Thyroid gland (tissue), 4 donors: ENCODE results near the gene LUZP2. TPM values are rescaled to one million over a fixed set of nuclear protein-coding genes. Genes with fewer than 3 reads are reported as not detected.

Experiments used
- DNase-seq, 2 donors: peaks; one replicate each; pipeline ENCODE4 v3.0.0-alpha.2; 2019
- H3K27ac ChIP-seq, 3 donors: fragments of 200-600 bp; sonication (generic); 1 replicate in 2 of 3; 2 replicates in 1 of 3; pipeline ENCODE4 v1.5.1; 2016 to 2019; ENCODE audit warnings: mild to moderate bottlenecking in 1 of 3, moderate library complexity in 1 of 3
- H3K27me3 ChIP-seq: fragments of 200-600 bp; sonication (generic); one replicate; pipeline ENCODE4 v1.5.1; 2019
- H3K36me3 ChIP-seq, 2 donors: fragments of 200-600 bp; sonication (generic); one replicate each; pipeline ENCODE4 v1.5.1; 2016 to 2019
- H3K4me1 ChIP-seq, 2 donors: fragments of 200-600 bp; sonication (generic); one replicate each; pipeline ENCODE4 v1.5.1; 2017 to 2019
- H3K4me3 ChIP-seq, 3 donors: fragments of 200-600 bp; sonication (generic); replicated peaks in 1 of 3; 1 replicate in 2 of 3; 2 replicates in 1 of 3; pipeline ENCODE4 v1.5.1; 2016; ENCODE audit warnings: mild to moderate bottlenecking in 1 of 3
- H3K9me3 ChIP-seq: fragments of 200-600 bp; sonication (generic); one replicate; pipeline ENCODE4 v1.5.1; 2017
- POLR2A ChIP-seq, 2 donors: fragments of 450-650 bp; IDR thresholded peaks; one replicate each; pipeline ENCODE4 v1.6.1; 2017; ENCODE audit warnings: antibody characterized with exemption in 2 of 2, mild to moderate bottlenecking in 2 of 2, moderate library complexity in 1 of 2
- WGBS, 2 donors: methylation state at CpG; one replicate each; pipeline ENCODE4 v1.1.5; 2017; 5-methylcytosine and 5-hydroxymethylcytosine counted together
- intact Hi-C: fragments of 100-400 bp; cut with DNase I; formaldehyde crosslinking; loops from one replicate; pipeline ENCODE4 v1.15.1; 2023
- small RNA-seq: library from RNA; depleted of rRNA; stranded (forward); fragments of <200 nt; gene quantifications from one replicate; pipeline ENCODE3, GENCODE V24; 2016
- total RNA-seq, 4 donors: library from RNA; depleted of rRNA; stranded (reverse); fragments of >200 nt; gene quantifications; one replicate each; pipeline ENCODE4 v1.2.3, GENCODE V29; 2016
- TF ChIP-seq, protein P1 (sequence below), 6 experiments: fragments of 200-600 bp in 3 of 6; fragments of 450-650 bp in 3 of 6; sonication (generic) in 3 of 6; IDR thresholded peaks; one replicate each; pipeline ENCODE4 v1.5.1; 2016 to 2019; ENCODE audit warnings: antibody characterized with exemption in 6 of 6, mild to moderate bottlenecking in 2 of 6, inconsistent platforms in 1 of 6, moderate library complexity in 1 of 6

The LUZP2 gene
- total RNA-seq, 4 donors from 2014 or later: not detected

DNA sequence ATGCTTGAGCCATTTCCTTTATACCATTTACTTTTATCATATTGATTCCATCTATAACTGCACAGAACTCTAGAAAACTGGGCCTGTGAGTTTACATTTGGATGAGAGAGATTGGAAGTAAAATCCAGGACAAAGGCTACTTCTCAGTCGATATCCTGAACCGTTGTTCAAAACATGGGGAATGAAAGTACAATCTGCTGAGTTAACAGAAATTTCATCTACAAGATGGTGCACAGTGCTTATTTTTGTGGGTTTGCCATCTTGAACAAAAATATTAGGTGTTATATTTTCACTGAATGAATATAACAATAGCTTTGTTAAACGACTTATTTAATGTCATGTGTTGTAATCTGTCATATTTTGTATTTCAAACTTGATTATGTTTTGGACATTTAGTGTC lies 622.6 kb downstream of the LUZP2 start:
- 92 to 93% methylated on average over 3 of the region's 3 CpGs for WGBS, 2 donors
- no peak overlapping the region for H3K27ac ChIP-seq
- H3K4me3 ChIP-seq: no peak overlapping the region

More for the DNA sequence above, 622.6 kb downstream of the LUZP2 start:
- no peaks in the 10 kb centered on the region for H3K9me3 ChIP-seq
- no peaks in the 10 kb centered on the region for H3K4me1 ChIP-seq
- H3K27me3 ChIP-seq: no peaks in the 10 kb centered on the region
- TF ChIP-seq, protein P1, sequence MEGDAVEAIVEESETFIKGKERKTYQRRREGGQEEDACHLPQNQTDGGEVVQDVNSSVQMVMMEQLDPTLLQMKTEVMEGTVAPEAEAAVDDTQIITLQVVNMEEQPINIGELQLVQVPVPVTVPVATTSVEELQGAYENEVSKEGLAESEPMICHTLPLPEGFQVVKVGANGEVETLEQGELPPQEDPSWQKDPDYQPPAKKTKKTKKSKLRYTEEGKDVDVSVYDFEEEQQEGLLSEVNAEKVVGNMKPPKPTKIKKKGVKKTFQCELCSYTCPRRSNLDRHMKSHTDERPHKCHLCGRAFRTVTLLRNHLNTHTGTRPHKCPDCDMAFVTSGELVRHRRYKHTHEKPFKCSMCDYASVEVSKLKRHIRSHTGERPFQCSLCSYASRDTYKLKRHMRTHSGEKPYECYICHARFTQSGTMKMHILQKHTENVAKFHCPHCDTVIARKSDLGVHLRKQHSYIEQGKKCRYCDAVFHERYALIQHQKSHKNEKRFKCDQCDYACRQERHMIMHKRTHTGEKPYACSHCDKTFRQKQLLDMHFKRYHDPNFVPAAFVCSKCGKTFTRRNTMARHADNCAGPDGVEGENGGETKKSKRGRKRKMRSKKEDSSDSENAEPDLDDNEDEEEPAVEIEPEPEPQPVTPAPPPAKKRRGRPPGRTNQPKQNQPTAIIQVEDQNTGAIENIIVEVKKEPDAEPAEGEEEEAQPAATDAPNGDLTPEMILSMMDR (IDR thresholded peaks at IDR 0.05): no peak
- TF ChIP-seq POLR2A (IDR thresholded peaks at IDR 0.05): no peak
- DNase-seq: no peak
- intact Hi-C loops: no loop called here
- no peaks in the 10 kb centered on the region for H3K36me3 ChIP-seq

Small RNA genes within 50 kb of the gene (small RNA-seq; reads per million reads assigned to genes)
- not detected for gene RF00019
